Stomach (tissue), 4 donors: ENCODE measurements around the gene CDH12.

Experiments used
- CTCF ChIP-seq, 7 experiments: fragments of 450-650 bp in 4 of 7; fragments of 200-600 bp in 3 of 7; sonication (generic) in 3 of 7; IDR thresholded peaks; one replicate each; pipeline ENCODE4 v1.5.1; 2016 to 2019; ENCODE audit warnings: antibody characterized with exemption in 7 of 7, control low read depth in 2 of 7, mild to moderate bottlenecking in 1 of 7
- EP300 ChIP-seq: sonication (generic); formaldehyde crosslinking; IDR thresholded peaks from one replicate; pipeline ENCODE4 v1.6.1; 2017; ENCODE audit warnings: antibody characterized with exemption
- POLR2A ChIP-seq, 4 donors: fragments of 450-650 bp; IDR thresholded peaks; one replicate each; pipeline ENCODE4 v1.6.1; 2016; ENCODE audit warnings: antibody characterized with exemption in 4 of 4, control low read depth in 2 of 4, mild to moderate bottlenecking in 1 of 4, moderate library complexity in 1 of 4
- POLR2AphosphoS5 ChIP-seq, 3 donors: sonication (generic); formaldehyde crosslinking; IDR thresholded peaks; one replicate each; pipeline ENCODE4 v1.6.1; 2016; ENCODE audit warnings: antibody characterized with exemption in 3 of 3

- TF ChIP-seq CTCF (IDR thresholded peaks at IDR 0.05) (no peak), EP300 (no peak), POLR2A (IDR thresholded peaks at IDR 0.05) (no peak), POLR2AphosphoS5 (IDR thresholded peaks at IDR 0.05) (no peak)
Observed at GRCh38 chr5:22245770-22246169, 607.4 kb downstream of the CDH12 start.
